ENCODE data around the gene MGAT5B.

DNA sequence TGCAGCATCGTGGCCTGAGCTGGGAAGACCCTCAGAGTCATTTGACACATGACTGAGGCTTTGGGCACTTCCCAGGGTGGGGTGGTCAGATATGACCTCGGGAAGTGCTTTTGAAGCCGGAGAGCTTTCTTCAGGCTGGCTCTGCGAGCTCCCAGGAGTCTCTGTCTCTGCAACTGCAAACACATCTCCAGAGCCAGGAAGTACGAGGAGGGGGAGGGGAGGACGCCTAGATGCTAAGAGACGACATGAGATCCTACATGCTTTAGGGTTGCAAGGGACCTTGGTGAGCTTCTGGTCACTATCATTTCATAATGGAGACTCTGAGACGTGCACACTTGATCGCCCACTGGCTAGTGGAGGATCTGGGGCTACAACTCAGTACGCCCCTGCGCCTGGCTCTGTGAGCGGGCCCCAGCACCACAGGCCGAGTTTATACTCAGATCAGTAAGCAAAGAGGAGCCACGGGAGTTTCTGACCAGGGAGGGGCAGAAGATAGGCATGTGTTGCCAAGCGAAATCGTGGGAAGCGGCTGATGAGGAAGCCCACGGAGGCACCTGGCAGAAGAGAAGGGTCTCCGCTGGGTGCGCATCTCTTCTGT, 527 bp upstream of the MGAT5B start:
- TF ChIP-seq, protein P1, sequence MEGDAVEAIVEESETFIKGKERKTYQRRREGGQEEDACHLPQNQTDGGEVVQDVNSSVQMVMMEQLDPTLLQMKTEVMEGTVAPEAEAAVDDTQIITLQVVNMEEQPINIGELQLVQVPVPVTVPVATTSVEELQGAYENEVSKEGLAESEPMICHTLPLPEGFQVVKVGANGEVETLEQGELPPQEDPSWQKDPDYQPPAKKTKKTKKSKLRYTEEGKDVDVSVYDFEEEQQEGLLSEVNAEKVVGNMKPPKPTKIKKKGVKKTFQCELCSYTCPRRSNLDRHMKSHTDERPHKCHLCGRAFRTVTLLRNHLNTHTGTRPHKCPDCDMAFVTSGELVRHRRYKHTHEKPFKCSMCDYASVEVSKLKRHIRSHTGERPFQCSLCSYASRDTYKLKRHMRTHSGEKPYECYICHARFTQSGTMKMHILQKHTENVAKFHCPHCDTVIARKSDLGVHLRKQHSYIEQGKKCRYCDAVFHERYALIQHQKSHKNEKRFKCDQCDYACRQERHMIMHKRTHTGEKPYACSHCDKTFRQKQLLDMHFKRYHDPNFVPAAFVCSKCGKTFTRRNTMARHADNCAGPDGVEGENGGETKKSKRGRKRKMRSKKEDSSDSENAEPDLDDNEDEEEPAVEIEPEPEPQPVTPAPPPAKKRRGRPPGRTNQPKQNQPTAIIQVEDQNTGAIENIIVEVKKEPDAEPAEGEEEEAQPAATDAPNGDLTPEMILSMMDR (IDR thresholded peaks at IDR 0.05) = no peak
- TF ChIP-seq POLR2A (IDR thresholded peaks at IDR 0.05) = no peak
